Endodermal cell (in vitro differentiated cells): ENCODE results near the gene KIRREL3. TPM values are rescaled to one million over a fixed set of nuclear protein-coding genes. Genes with fewer than 3 reads are reported as not detected.

Source experiments
- DNase-seq: peaks from one replicate; pipeline ENCODE4 v3.0.0-alpha.2; 2017
- H3K27ac ChIP-seq: 2 replicates; pipeline ENCODE4 v1.5.1; 2013; ENCODE audit warnings: mild to moderate bottlenecking, low read depth, low read length, moderate library complexity
- H3K27me3 ChIP-seq: 2 replicates; pipeline ENCODE4 v1.6.1; 2013; ENCODE audit warnings: mild to moderate bottlenecking, low read length, moderate library complexity; ENCODE audit not compliant: insufficient read depth, control insufficient read depth, poor library complexity, severe bottlenecking
- H3K36me3 ChIP-seq: 2 replicates; pipeline ENCODE4 v1.7.0; 2013; ENCODE audit warnings: mild to moderate bottlenecking, low read length, moderate library complexity; ENCODE audit not compliant: control insufficient read depth, insufficient read depth
- H3K4me1 ChIP-seq: one replicate; pipeline ENCODE4 v1.7.0; 2013; ENCODE audit warnings: low read length; ENCODE audit not compliant: control insufficient read depth, insufficient read depth
- H3K4me3 ChIP-seq: 2 replicates; pipeline ENCODE4 v1.5.1; 2013; ENCODE audit warnings: mild to moderate bottlenecking, low read length, moderate library complexity
- H3K9ac ChIP-seq: 2 replicates; pipeline ENCODE4 v1.6.1; 2013; ENCODE audit warnings: mild to moderate bottlenecking, low read length, moderate library complexity; ENCODE audit not compliant: poor library complexity, severe bottlenecking; ENCODE audit errors: extremely low read depth
- H3K9me3 ChIP-seq: 2 replicates; pipeline ENCODE4 v1.6.1; 2013; ENCODE audit warnings: mild to moderate bottlenecking, low read length, moderate library complexity; ENCODE audit not compliant: control insufficient read depth
- H3K27ac Mint-ChIP-seq: 2 replicates; pipeline ENCODE4 v1.8.0; 2020; ENCODE audit warnings: mixed read lengths
- H3K27me3 Mint-ChIP-seq: 2 replicates; pipeline ENCODE4 v1.8.0; 2021; ENCODE audit warnings: mild to moderate bottlenecking, mixed read lengths; ENCODE audit not compliant: insufficient read depth
- H3K36me3 Mint-ChIP-seq: 2 replicates; pipeline ENCODE4 v1.8.0; 2020; ENCODE audit warnings: low read depth, mixed read lengths
- H3K4me1 Mint-ChIP-seq: 2 replicates; pipeline ENCODE4 v1.8.0; 2020; ENCODE audit warnings: mixed read lengths
- H3K4me3 Mint-ChIP-seq: 2 replicates; pipeline ENCODE4 v1.8.0; 2020; ENCODE audit warnings: mild to moderate bottlenecking, moderate library complexity, mixed read lengths
- H3K9me3 Mint-ChIP-seq: 2 replicates; pipeline ENCODE4 v1.8.0; 2020; ENCODE audit warnings: mild to moderate bottlenecking, mixed read lengths
- CTCF ChIP-seq: fragments of 200-600 bp; sonication (generic); conservative IDR thresholded peaks from 2 replicates; pipeline ENCODE4 v1.5.0; 2021; ENCODE audit warnings: antibody characterized with exemption, mild to moderate bottlenecking
- WGBS, 2 experiments: methylation state at CpG; one replicate each; pipeline versions ENCODE4 v1.1.5 to v1.1.7; 2013; ENCODE audit warnings: missing lambda C conversion rate in 2 of 2, mixed read lengths in 1 of 2; ENCODE audit not compliant: insufficient coverage in 1 of 2, insufficient read length in 1 of 2; 5-methylcytosine and 5-hydroxymethylcytosine counted together
- total RNA-seq, 2 donors: library from RNA; stranded (reverse); fragmentation: NEBNext Ultra II Directional in 1 of 2; extraction: Animal tissue kit (Norgen Biotek cat#: 25700) in 1 of 2; gene quantifications; 2 replicates in 1 of 2; 3 replicates in 1 of 2; pipeline ENCODE4 v1.2.1, GENCODE V29; 2021

The KIRREL3 gene
- total RNA-seq, 2 donors from 2014 or later = 1.1 to 1.4 TPM

GRCh38 chr11:126518071-126518971, 482.2 kb downstream of the KIRREL3 start:
- H3K4me3 ChIP-seq = no peak overlapping the region
- Mint-ChIP-seq H3K27me3 (peaks cover 2% of the 10 kb centered on the region), H3K36me3 (no peaks in the 10 kb centered on the region), H3K9me3 (no peaks in the 10 kb centered on the region), H3K27ac (no peak overlapping the region), H3K4me3 (no peak overlapping the region), H3K4me1 (peaks cover 18% of the 10 kb centered on the region)
- 89 to 93% methylated on average over 15 to 20 of the region's 20 CpGs for WGBS, 2 experiments
- no peak for TF ChIP-seq CTCF
- DNase-seq = no peak
- H3K9me3 ChIP-seq = no peaks in the 10 kb centered on the region
- no peak overlapping the region for H3K27ac ChIP-seq
- H3K9ac ChIP-seq = no peak overlapping the region
- H3K36me3 ChIP-seq = no peaks in the 10 kb centered on the region
- peaks cover 19% of the 10 kb centered on the region for H3K4me1 ChIP-seq
- no peaks in the 10 kb centered on the region for H3K27me3 ChIP-seq

GRCh38 chr11:126515501-126515900, 485.1 kb downstream of the KIRREL3 start:
- peaks cover 16% of the 10 kb centered on the region for H3K4me1 Mint-ChIP-seq
- H3K27me3 Mint-ChIP-seq = peaks cover 2% of the 10 kb centered on the region
- WGBS, 2 experiments = 95 to 96% methylated on average over 2 to 5 of the region's 5 CpGs
- H3K9me3 ChIP-seq = no peaks in the 10 kb centered on the region
- no peaks in the 10 kb centered on the region for H3K9me3 Mint-ChIP-seq
- H3K36me3 Mint-ChIP-seq = no peaks in the 10 kb centered on the region
- H3K9ac ChIP-seq = no peak overlapping the region
- no peak overlapping the region for H3K4me3 ChIP-seq
- no peak overlapping the region for H3K27ac Mint-ChIP-seq
- H3K4me1 ChIP-seq = peaks cover 10% of the 10 kb centered on the region
- no peaks in the 10 kb centered on the region for H3K27me3 ChIP-seq
- TF ChIP-seq CTCF = no peak
- no peaks in the 10 kb centered on the region for H3K36me3 ChIP-seq
- DNase-seq = no peak
- no peak overlapping the region for H3K4me3 Mint-ChIP-seq
- no peak overlapping the region for H3K27ac ChIP-seq

GRCh38 chr11:126514061-126514693, 486.4 kb downstream of the KIRREL3 start:
- Mint-ChIP-seq H3K4me3 (no peak overlapping the region), H3K27me3 (peaks cover 3% of the 10 kb centered on the region), H3K4me1 (peaks cover 16% of the 10 kb centered on the region), H3K9me3 (no peaks in the 10 kb centered on the region), H3K36me3 (no peaks in the 10 kb centered on the region), H3K27ac (no peak overlapping the region)
- H3K9ac ChIP-seq = no peak overlapping the region
- peaks cover 9% of the 10 kb centered on the region for H3K4me1 ChIP-seq
- no peaks in the 10 kb centered on the region for H3K27me3 ChIP-seq
- WGBS, 2 experiments = 94 to 98% methylated on average over 9 to 10 of the region's 10 CpGs
- no peak overlapping the region for H3K27ac ChIP-seq
- no peaks in the 10 kb centered on the region for H3K36me3 ChIP-seq
- H3K4me3 ChIP-seq = no peak overlapping the region
- H3K9me3 ChIP-seq = no peaks in the 10 kb centered on the region
- no peak for TF ChIP-seq CTCF
- no peak for DNase-seq
